HPDE6-E6E7 (cell line): ENCODE data around the gene ATXN1.

Experiments
- DNase-seq: peaks from one replicate; pipeline ENCODE4 v3.0.0; 2011; ENCODE audit warnings: missing footprints; ENCODE audit errors: extremely low spot score

ATXN1 gene

DNA sequence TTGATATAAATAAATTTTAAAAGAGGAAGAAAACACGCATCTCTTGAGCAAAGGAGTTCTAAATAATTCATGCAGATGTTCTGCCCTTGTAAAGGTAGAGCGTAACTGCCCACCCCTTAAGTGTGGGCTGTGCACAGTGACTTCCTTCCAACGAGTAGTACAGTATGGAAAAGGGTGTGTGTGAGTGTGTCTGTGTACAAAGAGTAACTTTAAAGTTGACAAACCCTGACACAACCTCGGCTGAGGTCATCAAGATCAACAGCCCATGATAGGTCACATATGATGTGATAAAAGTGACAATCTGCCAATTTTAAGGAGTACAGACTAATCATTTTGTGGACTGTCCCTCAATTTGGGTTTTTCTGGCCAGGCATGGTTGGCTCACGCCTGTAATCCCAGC lies 225.7 kb downstream of the ATXN1 start:
- DNase-seq, result no peak

DNA sequence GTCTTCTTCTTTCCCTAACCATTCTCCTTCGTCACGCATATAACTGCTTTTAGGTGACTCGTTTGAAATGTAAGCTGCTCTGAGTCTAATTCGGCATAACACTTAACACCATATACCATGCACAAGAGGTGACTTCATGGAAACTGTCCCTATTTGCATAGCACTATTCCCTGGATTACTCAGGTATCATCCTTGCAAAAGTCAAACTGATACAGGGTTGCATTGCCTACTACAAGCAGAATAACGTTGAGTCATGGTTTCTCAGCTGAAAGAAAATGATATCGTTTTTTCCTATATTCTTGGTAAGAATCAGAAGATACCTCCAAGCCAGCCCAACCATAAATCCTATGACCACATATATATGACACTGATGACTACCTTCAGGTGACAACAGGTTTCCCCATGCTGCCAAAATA lies 227.5 kb downstream of the ATXN1 start:
- DNase-seq, result no peak

DNA sequence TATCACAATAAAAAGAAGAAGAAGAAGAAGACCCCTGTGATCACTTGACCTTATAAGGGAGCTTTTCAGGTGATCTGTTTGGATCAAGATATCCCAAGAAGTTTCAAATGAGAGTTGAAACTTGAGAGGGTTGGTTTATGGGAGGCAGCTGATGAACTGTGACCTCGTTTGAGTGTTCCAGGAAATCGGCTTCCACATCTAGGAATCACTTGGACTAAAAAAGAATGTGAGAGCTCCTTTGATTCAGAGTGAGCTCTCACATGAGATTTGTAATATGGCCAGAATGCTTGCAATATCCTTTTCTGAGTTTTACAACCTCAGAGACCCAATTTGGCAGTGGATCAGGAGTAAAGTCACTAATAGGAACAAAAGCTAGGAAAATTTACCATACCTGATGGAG lies 228.1 kb downstream of the ATXN1 start:
- DNase-seq, result no peak

DNA sequence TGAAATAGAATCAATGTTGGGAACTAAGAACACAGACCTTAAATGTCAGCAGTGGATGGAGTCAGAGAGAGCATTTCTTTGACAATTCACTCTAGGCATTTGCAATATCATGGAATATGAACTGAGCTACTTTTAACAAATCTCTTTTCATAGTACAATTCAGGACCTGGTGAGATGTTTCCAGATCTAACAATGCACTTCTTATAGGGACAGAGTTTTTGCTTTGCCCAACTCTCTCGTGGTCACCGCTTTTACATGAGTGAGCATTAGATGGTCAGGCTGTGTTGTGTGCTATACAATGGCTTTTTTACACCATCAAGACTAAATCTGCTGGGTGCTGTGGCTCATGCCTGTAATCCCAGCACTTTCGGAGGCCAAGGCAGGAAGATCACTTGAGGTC lies 233.6 kb downstream of the ATXN1 start:
- DNase-seq, result no peak

DNA sequence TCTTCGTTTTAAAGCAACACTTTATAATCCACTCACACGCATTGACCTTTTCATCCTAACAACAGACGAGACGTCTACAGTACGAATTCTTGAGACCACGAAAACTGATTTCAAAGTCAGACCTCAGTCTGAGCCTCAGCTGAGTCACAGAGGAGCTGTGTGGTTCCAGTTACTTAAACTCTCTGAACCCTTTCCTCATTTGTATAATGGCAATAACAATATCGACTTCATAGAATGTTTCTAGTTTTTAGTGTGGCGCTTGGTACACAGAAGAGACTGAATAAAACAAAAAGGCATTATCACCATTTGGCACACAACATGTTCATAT lies 236.9 kb downstream of the ATXN1 start:
- no peak for DNase-seq

DNA sequence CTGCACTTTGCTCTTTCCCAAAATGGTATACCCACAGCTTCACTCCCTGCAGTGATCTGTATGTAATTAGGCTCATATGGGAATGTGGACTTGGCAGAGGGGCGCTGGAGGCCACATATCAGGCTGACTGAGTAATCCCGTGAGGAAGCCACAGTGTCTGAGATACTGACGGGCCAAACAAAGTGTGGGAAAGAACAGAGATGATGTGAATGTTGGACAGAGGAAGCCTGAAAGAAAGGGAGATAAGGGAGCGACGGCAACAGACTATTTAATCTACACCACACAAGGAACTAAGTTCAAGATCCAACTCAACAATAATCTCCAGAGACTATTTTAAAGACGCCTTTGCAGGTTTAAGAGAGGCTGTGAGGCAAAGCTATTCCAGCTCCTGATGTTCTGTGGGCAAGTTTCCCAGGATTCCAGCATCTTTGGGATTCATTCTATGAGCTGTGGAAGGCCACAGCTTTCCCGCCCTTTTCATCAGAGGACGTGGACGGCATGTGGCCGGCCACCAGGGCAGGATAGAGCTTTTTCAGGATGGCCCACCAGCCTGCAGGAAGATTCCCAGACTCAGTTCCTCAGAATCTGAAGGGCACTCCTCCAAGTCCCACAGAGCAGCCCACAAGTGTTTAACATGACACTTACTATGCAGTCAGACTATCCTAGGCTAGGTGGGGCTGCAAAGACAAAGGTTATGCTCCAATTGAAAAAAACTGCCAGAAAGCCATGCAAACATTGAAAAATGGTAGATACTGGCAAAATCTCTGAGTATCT lies 237.5 kb downstream of the ATXN1 start:
- no peak for DNase-seq

DNA sequence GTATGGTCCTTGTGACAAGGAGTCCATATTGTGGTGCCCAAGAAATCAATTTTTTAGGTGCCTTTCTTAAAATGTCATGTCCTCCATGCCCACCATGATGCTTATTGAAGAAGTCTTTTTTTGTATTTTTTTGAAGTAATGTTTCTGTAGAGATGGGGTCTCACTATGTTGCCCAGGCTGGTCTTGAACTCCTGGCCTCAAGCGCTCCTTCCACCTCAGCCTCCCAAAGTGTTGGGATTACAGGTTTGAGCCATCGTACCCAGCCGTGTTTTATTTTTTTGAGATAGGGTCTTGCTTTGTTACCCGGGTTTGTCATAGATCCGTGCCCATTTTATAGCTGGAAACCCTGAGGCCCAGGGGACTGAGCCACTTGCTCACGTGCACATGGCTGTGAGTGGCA lies 238.3 kb downstream of the ATXN1 start:
- no peak for DNase-seq

DNA sequence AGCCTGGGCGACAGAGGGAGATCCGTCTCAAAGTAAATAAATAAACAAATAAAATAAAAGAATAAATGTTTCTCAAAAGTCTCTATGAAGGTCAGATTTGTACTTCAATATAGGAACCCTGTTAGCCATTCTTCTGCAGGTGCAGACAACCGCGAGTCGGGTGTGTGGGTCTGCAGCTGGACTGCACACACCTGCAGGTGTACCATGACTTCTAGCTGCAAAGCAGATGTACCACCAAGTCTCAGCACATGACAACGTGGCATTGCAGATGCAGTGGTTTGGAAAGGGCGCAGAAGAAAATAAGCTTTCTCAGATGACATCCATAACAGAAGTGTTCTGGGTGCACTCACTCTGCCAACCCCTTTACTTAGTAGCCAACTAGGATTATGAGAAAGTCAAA lies 239.7 kb downstream of the ATXN1 start:
- no peak for DNase-seq

DNA sequence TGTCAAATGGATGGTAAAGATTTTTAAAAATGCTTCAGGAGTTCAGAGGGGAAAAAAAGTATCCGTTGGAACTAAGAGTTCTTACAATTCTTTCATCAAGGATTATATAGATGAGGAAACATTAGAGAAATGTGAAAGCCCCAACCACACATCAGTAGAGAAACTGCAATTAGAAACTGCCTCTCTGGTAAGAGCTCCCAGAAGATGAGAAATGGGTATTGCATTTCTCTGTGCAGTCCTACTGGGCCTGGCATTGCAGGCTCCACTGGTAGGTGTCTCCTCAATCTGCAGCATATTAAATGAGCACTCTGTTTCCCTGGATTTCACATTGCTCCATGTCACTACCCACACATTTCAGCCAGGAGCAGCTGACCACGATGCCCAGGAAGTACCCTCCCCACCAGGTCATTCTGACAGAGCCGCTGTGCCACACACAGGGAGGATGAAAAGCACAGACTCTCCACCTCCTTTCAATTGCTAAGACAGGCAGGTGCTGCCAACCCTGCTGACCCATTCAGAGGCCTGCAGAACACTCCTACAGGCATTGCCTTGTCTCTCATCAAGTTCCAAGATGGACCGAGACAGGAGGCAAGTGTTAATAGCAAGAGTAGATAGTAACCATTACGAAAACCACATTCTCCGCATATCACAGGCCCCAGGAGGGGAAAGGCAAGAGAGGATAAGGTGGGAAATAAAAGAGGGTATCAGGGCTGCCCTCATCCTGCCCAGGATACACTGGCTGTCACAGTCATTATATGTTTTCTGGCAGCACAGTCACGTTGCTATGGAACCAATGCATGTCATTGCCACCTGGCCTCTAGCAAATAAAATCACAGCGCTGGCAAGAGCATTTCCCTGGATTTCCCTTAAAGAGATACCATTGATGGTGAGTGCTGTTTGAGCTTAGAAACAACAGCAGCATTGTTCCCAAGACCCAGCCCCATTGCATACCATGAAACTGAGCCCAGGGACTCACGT lies 241.7 kb downstream of the ATXN1 start:
- no peak for DNase-seq

DNA sequence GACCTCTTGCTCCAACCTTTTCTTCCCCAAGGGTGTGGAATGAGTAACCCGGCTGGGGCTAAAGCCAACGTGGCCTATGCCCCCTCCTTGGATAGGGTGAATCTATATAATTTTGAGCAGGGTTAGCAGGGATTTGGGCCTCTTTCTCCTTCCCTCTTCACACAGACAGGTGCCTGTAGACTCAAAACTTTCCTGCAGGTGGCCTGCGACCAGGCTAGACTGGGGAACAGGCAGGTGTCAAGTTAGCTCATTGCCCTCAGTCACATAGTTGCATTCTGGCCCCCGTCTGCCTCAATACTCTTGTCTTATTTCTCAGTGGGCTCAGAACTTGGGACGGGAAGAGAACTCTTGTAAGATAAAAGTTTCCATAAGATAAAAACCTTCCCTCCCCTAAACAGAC lies 243.0 kb downstream of the ATXN1 start:
- DNase-seq, result no peak

DNA sequence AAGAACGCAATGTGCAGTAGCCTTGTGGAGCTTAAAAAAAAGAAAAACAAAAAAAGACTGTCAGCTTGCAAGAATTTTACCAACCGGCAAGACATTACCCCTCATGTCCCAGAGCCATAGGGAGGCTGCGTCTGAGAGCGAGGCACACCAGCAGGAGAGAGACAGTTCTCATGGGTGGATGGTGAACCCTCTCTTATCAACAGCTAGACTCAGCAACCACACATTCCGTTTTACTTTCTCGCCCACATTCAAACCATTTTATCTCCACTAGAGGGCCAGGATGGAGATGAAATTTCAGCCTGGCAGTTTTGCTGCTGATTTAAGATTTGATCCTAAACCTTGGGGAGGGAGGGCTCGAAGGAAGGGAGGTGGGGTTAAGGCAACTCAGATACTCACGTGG lies 247.0 kb downstream of the ATXN1 start:
- DNase-seq, result peak; percentile 22

DNA sequence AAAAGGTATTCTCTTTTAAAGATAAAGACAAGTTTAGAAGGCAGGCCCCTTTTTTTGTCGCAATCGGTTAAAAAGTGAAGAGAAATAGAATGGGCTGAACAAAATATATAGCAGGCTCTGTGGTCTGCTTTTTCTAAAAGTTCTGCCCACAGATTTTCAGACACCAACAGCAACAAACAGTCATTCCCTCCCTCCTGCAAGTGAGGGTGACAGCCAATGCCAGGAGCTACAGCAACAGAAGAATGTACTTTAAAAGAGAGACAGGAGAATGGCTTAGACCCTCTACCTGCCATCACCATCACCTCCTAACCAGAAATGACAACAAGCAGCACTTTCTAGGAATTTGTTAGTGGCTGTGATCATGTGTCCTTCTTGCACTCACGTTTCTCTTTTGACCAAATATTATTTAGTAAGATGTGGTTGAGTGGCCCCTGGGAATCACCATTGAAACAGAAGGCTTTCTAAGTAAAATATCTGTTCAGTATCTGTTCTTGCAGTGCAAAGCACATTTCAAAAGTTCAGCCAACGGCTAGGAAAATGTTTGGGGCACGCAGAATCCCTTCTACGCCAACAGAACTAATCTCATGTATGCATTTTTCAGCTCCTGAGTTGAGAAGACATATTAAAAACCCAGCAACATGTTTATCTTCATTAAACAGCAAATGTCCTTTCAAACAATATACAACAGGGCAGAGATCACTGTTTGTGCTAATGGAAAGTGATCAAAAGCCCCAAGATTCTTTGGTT lies 248.5 kb downstream of the ATXN1 start:
- no peak for DNase-seq

DNA sequence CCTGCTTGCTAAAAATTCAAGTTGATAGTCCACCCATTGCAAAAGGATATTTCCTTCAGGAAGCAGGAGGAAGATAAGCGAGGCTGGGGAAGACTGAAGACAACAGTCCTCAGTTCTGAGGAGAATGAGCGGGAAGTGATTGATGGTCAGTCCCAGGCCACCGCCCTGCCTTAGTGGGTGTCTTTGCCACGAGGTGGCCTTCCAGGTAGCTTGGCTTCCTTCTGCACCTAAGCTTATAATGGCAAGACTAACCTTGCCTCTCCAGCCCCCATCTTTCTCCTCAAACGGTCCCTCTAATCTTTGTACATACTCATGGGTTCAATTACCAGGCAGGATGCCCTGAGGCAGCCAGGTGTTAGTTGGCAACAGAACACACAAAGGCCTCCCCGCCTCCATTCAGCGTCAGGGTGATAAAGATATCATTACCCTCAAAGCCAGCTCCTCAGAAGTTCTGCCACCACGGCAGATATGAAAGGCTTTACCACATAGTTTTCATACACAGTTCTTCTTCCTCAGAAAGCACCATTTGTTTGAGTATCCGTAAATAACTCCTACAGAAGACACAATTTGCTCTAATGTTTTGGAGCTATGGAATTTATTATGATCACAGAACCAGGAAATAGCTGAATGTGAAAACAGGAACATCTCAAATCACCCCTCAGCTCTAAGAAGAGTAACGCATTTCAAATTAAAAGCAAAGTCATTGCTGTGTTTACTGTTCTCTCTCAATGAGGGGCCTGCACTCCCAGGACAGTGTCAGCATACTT lies 249.4 kb downstream of the ATXN1 start:
- no peak for DNase-seq

DNA sequence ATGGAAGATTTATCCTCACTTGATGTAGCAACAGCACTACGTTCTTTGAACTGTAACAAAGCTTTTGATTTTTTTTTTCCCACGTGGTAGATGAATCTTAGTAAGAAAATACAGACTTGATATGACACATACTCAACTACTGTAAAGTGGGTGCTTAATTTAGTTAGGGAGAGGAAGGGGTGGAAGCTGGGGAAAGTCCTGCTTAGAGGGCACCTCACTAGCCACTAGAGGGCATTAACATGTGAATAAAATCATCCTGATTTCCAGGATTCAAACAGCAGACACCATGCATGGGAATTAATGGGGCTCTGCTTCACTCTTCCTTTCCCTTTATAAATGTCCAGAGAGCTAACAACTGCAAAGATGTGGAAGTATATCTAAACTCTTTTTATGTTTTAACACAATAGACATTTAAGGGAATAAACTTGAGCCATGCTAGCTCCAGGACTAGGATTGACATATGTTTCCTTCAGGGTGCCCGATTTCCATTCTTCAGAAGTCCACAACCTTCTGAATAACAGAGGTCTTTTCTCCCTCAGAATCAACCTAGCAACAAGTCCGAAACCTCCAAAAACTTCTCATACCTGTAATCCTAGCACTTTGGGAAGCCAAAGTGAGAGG lies 250.1 kb downstream of the ATXN1 start:
- peak; percentile 11 for DNase-seq

DNA sequence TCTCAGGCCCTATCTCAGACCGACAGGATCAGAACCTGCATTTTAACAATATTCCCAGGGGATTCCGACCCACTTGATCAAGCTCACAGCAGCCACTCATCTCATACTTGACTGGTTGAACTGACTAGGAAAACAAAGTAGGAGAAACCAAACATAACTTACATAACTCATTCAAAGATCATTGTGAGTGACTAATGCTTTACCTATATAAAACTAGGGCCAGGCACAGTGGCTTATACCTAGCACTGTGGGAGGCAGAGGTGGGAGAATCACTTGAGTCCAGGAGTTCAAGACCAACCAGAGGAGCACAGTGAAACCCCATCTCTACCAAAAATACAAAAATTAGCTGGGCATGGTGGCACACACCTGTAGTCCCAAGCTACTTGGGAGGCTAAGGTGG lies 251.0 kb downstream of the ATXN1 start:
- DNase-seq, result no peak

DNA sequence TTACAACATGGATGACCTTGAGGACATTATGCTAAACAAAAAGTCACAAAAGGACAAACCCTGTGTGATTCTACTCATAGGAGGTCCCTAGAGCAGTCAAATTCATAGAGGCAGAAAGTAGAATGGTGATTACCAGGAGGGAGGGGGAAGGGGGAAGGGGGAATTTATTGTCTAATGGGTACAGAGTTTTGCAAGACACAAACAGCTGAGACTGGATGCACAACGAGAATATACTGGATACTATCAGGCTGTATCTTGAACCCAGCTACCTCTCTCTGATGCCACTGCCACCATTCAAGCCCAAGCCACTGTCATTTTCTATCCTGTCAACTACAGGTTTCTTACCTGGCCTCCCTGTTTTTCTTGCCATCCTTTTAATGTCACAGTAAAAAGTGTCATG lies 252.3 kb downstream of the ATXN1 start:
- DNase-seq, result no peak

DNA sequence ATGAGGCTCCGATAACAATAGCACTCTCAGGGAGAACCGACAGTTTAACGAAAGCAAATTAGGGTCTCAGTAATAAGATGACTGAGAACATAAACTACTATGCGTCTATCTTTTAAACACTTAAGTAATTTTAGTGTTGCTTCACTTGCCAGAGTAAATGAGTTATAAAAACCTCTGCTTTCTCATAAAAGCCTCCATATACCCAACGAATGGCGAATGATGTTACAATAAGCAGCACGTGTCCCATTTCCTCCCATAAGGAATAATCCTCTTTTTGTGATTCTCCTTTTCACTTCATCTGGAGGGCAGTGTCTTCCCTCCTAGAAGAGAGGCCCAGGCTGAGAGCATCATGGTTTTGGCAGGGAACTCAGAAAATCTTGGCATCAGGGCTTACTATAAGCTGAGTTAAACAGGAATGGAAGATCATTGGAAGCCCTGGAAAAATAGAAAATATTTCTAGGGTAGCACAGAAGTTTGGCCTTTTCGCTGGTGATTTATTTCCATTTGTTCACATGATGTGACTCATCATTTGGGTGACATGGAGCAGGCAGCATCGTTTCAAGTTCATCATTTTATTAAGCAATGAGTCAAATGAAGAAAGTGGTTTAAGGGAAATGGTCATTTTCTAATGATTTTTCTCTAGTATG lies 255.4 kb downstream of the ATXN1 start:
- no peak for DNase-seq

DNA sequence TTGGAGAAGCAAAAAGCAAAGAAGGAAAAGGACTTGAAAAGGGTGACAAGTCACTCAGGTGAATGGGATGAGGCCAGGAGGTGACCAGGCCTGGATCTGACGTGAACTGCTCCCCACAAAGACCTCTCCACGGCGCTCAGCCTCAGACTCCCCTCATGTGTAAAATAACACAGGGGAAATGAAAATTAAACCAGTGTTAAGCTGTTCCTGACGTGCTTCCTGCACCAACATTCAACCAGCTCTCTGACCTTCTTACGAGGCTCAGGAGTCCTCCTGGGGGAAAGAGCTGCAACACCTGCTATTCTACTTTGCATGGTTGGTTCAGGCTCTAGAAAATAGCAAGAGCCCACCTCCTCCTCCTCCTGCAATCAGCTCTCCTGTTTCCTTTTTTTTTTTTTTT lies 256.7 kb downstream of the ATXN1 start:
- no peak for DNase-seq

DNA sequence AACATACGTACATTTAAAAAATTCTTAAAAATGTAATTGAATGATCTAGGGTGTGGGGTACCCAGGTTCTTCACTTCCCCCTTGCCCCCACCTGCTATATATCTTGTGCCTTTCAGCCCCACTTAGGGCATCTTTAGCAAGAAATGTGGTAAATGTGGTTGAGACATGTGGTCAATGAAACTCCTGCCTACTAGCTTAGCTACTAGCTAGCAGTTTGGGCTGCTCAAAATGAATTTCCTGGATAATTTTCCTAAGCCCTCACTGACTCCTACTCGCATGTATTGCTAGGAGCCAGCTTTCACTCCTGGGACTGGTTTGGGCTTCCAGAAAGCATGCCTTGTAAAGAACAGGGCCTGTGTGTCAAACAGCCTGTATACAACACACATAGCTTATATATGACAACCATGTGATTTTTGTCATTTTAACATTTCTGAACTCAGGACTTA lies 257.3 kb downstream of the ATXN1 start:
- DNase-seq, result no peak

DNA sequence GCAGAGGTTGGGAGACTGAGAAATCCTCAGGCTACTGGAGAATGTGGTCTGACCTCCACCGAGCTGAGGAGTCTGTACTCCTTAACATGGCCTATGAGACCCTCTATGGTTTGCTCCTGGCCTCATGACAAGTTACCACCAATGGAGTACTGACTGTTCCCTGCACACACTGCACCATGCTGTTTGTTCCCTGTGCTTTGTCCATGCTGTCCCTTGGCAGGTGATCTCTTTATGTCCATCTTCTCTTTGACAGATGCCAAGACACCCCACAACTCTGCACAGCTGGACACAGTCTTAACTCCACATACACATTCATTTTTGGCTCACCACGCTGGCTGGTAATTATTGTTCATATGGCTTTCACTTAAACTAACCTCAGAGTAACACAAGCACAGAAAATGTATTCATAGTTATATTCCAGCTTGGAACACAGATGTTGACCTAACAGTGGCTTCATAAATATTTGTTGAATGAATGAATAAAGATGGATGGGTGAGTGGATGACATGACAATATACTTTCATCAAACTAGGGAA lies 258.0 kb downstream of the ATXN1 start:
- no peak for DNase-seq
